Urinary bladder (tissue), 4 donors: ENCODE data around the gene BRIP1. TPM values are rescaled to one million over a fixed set of nuclear protein-coding genes. Genes with fewer than 3 reads are reported as not detected.

Experiments used
- DNase-seq: peaks from one replicate; pipeline ENCODE4 v3.0.0-alpha.2; 2015; ENCODE audit errors: extremely low spot score
- H3K27ac ChIP-seq: one replicate; pipeline ENCODE4 v1.5.1; 2013; ENCODE audit warnings: low read depth, mild to moderate bottlenecking, moderate library complexity
- H3K36me3 ChIP-seq: one replicate; pipeline ENCODE4 v1.6.1; 2013; ENCODE audit warnings: mild to moderate bottlenecking, moderate library complexity; ENCODE audit not compliant: insufficient read depth
- H3K4me1 ChIP-seq: one replicate; pipeline ENCODE4 v1.6.1; 2013; ENCODE audit warnings: mild to moderate bottlenecking, moderate library complexity; ENCODE audit not compliant: insufficient read depth
- H3K4me3 ChIP-seq: one replicate; pipeline ENCODE4 v1.5.1; 2013; ENCODE audit warnings: low read depth, low read length
- WGBS: extraction: QIAGEN DNeasy Blood & Tissue Kit; methylation state at CpG from one replicate; pipeline ENCODE4 v1.1.7; 2013; 5-methylcytosine and 5-hydroxymethylcytosine counted together
- polyA plus RNA-seq: library from polyadenylated mRNA; stranded (reverse); fragments of 200-250 nt; gene quantifications from one replicate; pipeline ENCODE4 v1.2.3, GENCODE V29; 2013
- total RNA-seq: library from RNA; depleted of rRNA; stranded (reverse); fragments of >200 nt; gene quantifications from one replicate; pipeline ENCODE4 v1.2.3, GENCODE V29; 2014
- donor health status: healthy with polysubstance abuse.
- donor health status: healthy.

The BRIP1 gene
- total and polyA plus RNA-seq, 2 donors = 0.41 to 19.0 TPM

GRCh38 chr17:61710546-61710945, 152.8 kb downstream of the BRIP1 start:
- no peak overlapping the region for H3K27ac ChIP-seq
- H3K4me1 ChIP-seq = no peaks in the 10 kb centered on the region
- WGBS = 95% methylated on average over 4 of the region's 4 CpGs
- no peaks in the 10 kb centered on the region for H3K36me3 ChIP-seq
- DNase-seq = no peak
- no peak overlapping the region for H3K4me3 ChIP-seq

GRCh38 chr17:61709567-61709966, 153.8 kb downstream of the BRIP1 start:
- Histone ChIP-seq H3K4me3 (no peak overlapping the region), H3K36me3 (no peaks in the 10 kb centered on the region), H3K27ac (no peak overlapping the region), H3K4me1 (no peaks in the 10 kb centered on the region)
- 100% methylated on average over 1 of the region's 1 CpG for WGBS
- no peak for DNase-seq

- Histone ChIP-seq H3K4me3 (no peak overlapping the region), H3K36me3 (no peaks in the 10 kb centered on the region), H3K4me1 (no peaks in the 10 kb centered on the region), H3K27ac (no peak overlapping the region)
- 96% methylated on average over 3 of the region's 3 CpGs for WGBS
- no peak for DNase-seq
These were observed 158.3 kb downstream of the BRIP1 start for GRCh38 chr17:61704935-61705449.

- DNase-seq = no peak
These were observed 160.9 kb downstream of the BRIP1 start for GRCh38 chr17:61702450-61702849.

GRCh38 chr17:61701978-61702377, 161.3 kb downstream of the BRIP1 start:
- DNase-seq = no peak
- Histone ChIP-seq H3K4me3 (no peak overlapping the region), H3K27ac (no peak overlapping the region), H3K36me3 (no peaks in the 10 kb centered on the region), H3K4me1 (no peaks in the 10 kb centered on the region)
- 100% methylated on average over 1 of the region's 1 CpG for WGBS

More at GRCh38 chr17:61702450-61702849, 160.9 kb downstream of the BRIP1 start:
- WGBS = 98% methylated on average over 3 of the region's 3 CpGs
- H3K4me3 ChIP-seq = no peak overlapping the region
- H3K27ac ChIP-seq = no peak overlapping the region
- no peaks in the 10 kb centered on the region for H3K4me1 ChIP-seq
- no peaks in the 10 kb centered on the region for H3K36me3 ChIP-seq

GRCh38 chr17:61701334-61701733, 162.0 kb downstream of the BRIP1 start:
- H3K4me1 ChIP-seq = no peaks in the 10 kb centered on the region

GRCh38 chr17:61700252-61700651, 163.1 kb downstream of the BRIP1 start:
- no peaks in the 10 kb centered on the region for H3K36me3 ChIP-seq
- no peak overlapping the region for H3K27ac ChIP-seq
- 97% methylated on average over 5 of the region's 5 CpGs for WGBS
- H3K4me3 ChIP-seq = no peak overlapping the region
- DNase-seq = no peak
- no peaks in the 10 kb centered on the region for H3K4me1 ChIP-seq

More at GRCh38 chr17:61701334-61701733, 162.0 kb downstream of the BRIP1 start:
- H3K4me3 ChIP-seq = no peak overlapping the region
- DNase-seq = no peak
- WGBS = 98% methylated on average over 1 of the region's 1 CpG
- no peak overlapping the region for H3K27ac ChIP-seq
- H3K36me3 ChIP-seq = no peaks in the 10 kb centered on the region

GRCh38 chr17:61699694-61700093, 163.6 kb downstream of the BRIP1 start:
- DNase-seq = no peak
- no peaks in the 10 kb centered on the region for H3K36me3 ChIP-seq
- no peak overlapping the region for H3K4me3 ChIP-seq
- H3K4me1 ChIP-seq = no peaks in the 10 kb centered on the region
- 97% methylated on average over 2 of the region's 2 CpGs for WGBS
- H3K27ac ChIP-seq = no peak overlapping the region

- Histone ChIP-seq H3K4me3 (no peak overlapping the region), H3K4me1 (no peaks in the 10 kb centered on the region), H3K36me3 (no peaks in the 10 kb centered on the region), H3K27ac (no peak overlapping the region)
- DNase-seq = no peak
- 96% methylated on average over 1 of the region's 1 CpG for WGBS
These were observed 164.3 kb downstream of the BRIP1 start for GRCh38 chr17:61699032-61699431.

GRCh38 chr17:61698244-61698643, 165.1 kb downstream of the BRIP1 start:
- Histone ChIP-seq H3K4me3 (no peak overlapping the region), H3K27ac (no peak overlapping the region), H3K36me3 (no peaks in the 10 kb centered on the region), H3K4me1 (no peaks in the 10 kb centered on the region)
- no peak for DNase-seq
- 98% methylated on average over 2 of the region's 2 CpGs for WGBS

- H3K27ac ChIP-seq = no peak overlapping the region
- no peak for DNase-seq
- no peaks in the 10 kb centered on the region for H3K36me3 ChIP-seq
- no peaks in the 10 kb centered on the region for H3K4me1 ChIP-seq
- no peak overlapping the region for H3K4me3 ChIP-seq
- WGBS = 95% methylated on average over 2 of the region's 2 CpGs
These were observed 167.5 kb downstream of the BRIP1 start for GRCh38 chr17:61695779-61696337.

- WGBS = 87% methylated on average over 1 of the region's 1 CpG
- no peak for DNase-seq
- no peak overlapping the region for H3K27ac ChIP-seq
- no peaks in the 10 kb centered on the region for H3K36me3 ChIP-seq
- no peaks in the 10 kb centered on the region for H3K4me1 ChIP-seq
- H3K4me3 ChIP-seq = no peak overlapping the region
These were observed 169.2 kb downstream of the BRIP1 start for GRCh38 chr17:61694095-61694494.

- Histone ChIP-seq H3K4me3 (no peak overlapping the region), H3K4me1 (no peaks in the 10 kb centered on the region), H3K27ac (no peak overlapping the region), H3K36me3 (no peaks in the 10 kb centered on the region)
- 89% methylated on average over 3 of the region's 3 CpGs for WGBS
- no peak for DNase-seq
These were observed 173.6 kb downstream of the BRIP1 start for GRCh38 chr17:61689610-61690180.

- no peak for DNase-seq
- Histone ChIP-seq H3K4me1 (no peaks in the 10 kb centered on the region), H3K27ac (no peak overlapping the region), H3K4me3 (no peak overlapping the region), H3K36me3 (no peaks in the 10 kb centered on the region)
- 94% methylated on average over 2 of the region's 2 CpGs for WGBS
These were observed 175.6 kb downstream of the BRIP1 start for GRCh38 chr17:61687769-61688168.
